Dedifferentiated amniotic fluid mesenchymal stem cell (primary cell): ENCODE measurements around the gene IFT81.
A peak's percentile ranks its signal among the peaks of the same experiment; 100 is the strongest.
"Not testable (repeated sequence)": the region's sequence is repeated elsewhere in the genome, so short reads cannot be mapped to it uniquely, and the experiment has no call there.

Experiments used
- DNase-seq: peaks from one replicate; pipeline ENCODE4 v3.0.0-alpha.2; 2016; ENCODE audit errors: extremely low spot score

Gene IFT81, protein sequence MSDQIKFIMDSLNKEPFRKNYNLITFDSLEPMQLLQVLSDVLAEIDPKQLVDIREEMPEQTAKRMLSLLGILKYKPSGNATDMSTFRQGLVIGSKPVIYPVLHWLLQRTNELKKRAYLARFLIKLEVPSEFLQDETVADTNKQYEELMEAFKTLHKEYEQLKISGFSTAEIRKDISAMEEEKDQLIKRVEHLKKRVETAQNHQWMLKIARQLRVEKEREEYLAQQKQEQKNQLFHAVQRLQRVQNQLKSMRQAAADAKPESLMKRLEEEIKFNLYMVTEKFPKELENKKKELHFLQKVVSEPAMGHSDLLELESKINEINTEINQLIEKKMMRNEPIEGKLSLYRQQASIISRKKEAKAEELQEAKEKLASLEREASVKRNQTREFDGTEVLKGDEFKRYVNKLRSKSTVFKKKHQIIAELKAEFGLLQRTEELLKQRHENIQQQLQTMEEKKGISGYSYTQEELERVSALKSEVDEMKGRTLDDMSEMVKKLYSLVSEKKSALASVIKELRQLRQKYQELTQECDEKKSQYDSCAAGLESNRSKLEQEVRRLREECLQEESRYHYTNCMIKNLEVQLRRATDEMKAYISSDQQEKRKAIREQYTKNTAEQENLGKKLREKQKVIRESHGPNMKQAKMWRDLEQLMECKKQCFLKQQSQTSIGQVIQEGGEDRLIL

GRCh38 chr12:110124269-110124995 lies at the start of gene IFT81:
TSS of gene IFT81 (plus strand) at chr12:110124357. CDS start at chr12:110127381, 3,024 bp downstream.
- DNase-seq, result peak; percentile 95

DNA sequence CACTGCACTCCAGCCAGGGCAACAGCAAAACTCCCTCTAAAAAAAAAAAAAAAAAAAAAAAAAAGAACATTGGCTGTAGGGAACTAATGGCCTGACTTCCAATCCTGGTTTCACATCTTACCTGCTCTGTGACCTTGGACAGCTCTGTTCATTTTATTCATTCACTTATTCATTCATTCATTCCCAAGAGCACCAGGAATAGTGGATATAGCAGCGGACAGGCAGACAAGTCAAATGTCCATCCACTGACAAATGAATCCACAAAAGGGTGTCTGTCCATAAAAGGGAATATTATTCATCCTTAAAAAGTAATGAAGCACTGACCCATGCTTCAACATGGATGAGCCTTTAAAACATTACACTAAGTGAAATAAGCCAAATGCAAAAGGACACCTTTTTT lies 48.3 kb upstream of the IFT81 start:
- DNase-seq, result no peak

- DNase-seq, result no peak
These were observed 46.4 kb upstream of the IFT81 start for GRCh38 chr12:110077800-110078199.

DNA sequence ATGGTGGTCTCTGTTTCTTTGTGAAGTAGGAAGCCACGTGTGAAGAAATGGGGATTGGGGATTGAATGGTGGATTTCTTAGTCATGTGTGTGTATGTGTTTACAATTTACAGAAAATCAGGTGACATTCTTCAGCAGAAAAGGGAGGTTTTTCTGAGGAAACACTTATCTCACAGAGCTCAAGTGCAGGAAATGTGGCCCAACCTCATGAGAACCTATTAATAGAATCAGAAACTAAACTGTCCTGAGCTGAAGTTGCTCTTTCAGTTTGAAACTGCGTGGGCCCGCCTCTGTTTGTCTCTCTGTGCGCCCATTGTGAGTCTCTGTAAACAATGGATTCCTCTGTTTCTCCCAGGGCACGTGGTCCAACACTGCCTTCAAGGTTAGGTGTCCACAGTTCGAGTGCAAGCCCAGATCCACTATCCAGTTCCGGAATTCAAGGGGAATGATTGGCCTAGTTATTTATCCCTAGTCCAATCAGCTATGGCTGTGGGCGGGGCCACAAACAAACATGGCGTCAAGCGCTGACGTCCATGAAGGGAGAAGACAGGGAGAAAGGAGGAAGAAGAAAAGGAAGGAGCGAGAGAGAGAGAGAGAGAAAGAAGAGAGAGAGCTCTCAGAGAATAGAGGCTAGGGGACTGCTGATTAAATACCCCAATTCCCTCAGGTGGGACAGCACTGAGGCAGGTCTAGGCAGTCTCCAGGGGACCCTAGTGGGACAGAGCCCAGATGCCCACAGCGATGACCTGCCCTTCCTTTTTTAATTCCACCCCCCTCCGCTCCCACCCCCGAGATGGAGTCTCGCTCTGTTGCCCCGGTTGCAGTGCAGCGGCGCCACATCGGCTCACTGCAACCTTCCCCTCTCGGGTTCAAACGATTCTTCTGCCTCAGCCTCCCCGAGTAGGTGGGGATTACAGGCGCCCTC lies 44.4 kb upstream of the IFT81 start:
- no peak for DNase-seq

DNA sequence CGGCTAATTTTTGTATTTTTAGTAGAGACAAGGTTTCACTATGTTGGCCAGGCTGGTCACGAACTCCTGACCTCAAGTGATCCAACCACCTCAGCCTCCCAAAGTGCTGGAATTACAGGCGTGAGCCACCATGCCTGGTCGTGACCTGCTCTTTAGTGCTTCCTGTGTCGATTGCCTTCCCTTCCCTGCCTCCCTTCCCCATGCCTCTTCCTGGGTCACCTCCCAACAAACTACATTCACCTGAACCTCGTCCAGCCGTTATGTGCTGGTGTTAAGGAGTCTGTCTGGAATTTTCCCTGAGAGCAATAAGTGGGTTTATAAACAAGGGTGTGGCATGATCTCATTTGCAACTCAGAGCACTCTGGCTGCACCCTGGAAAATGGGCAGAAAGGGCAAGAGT lies 43.7 kb upstream of the IFT81 start:
- DNase-seq, result no peak

DNA sequence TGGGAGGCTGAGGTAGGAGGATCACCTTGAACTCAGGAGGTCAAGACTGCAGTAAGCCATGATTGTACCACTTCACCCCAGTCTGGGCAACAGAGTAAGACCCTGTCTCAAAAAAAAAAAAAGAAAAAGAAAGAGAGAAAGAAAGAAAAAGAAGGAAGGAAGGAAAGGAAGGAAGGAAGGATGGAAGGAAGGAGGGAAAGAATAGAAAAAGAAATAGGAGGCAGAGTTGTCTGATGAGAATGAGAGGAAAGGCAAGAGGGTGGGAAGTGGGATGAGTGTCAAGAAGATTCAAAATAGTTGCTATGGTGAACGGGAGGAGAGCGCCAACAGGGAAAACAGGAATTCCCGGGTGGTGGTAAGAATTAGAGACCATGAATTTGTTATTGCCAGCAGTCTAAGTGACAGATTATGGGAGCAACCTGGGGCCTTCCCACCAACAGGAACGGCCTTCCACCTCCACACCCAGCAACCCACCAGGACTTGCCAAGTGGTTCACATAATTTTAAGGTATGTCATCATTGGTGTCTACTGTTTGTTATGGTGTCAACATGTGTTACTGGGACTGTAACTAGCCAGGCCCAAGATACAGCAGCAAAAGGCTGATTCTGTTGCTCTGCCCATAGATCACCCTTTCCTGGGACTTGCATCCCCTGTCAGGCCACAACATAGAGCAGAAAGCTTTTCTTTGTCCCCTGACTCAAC lies 39.7 kb upstream of the IFT81 start:
- no peak for DNase-seq

DNA sequence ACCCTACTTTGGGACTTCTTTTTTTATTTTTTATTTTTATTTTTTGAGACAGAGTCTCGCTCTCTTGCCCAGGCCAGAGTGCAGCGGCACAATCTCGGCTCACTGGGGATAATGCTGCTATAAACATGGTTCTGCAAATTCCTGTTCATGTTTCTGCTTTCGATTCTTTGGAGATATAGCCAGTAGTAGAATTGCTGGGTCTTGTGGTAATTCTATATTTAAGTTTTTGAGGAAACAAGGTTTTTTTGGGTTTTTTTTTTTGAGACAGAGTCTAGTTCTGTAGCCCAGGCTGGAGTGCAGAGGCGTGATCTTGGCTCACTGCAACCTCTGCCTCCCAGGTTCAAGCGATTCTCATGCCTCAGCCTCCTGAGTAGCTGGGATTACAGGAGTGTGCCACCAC lies 35.9 kb upstream of the IFT81 start:
- DNase-seq, result not testable (repeated sequence)

GRCh38 chr12:110088936-110089335 lies 35.2 kb upstream of the IFT81 start:
- no peak for DNase-seq

DNA sequence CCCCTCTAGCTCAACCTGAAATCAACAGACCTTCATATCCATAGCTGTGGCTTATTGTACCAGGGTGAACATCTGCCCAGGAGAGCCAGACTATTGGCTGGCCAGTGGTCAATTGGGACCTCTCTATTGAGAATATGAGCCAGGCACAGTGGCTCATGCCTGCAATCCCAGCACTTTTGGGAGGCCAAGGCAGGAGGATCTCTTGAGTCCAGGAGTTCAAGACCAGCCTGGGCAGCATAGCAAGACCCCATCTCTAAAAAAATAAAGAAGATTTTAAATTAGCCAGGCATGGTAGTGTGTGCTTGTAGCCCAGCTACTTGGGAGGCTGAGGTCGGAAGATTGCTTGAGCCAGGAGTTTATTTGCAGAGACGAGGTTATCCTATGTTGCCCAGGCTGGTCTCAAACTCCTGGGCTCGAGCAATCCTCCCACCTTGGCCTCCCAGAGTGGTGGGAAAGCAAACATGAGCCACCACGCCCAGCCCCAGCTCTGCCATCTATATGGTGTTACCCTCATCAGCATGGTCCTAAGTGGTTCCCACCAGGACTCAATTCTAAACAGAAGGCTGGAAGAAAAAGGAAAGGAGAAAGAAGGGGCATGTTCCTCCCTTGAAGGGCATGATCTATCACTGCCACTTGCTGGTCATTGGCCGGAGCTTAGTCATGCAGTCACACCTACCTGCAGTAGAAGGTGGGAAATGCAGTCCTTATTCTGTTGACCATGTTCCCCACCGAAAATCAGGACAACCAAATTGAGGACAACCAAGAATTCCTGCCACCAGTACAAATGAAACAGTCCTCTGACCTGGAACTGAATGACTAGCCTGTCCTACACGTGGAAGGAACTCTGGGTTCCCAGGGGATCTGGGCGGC lies 33.7 kb upstream of the IFT81 start:
- no peak for DNase-seq

GRCh38 chr12:110091136-110091711 lies 32.9 kb upstream of the IFT81 start:
- no peak for DNase-seq

- DNase-seq, result no peak
These were observed 30.4 kb upstream of the IFT81 start for GRCh38 chr12:110093631-110094311.

GRCh38 chr12:110100315-110100970 lies 23.7 kb upstream of the IFT81 start:
- peak; percentile 85 for DNase-seq

DNA sequence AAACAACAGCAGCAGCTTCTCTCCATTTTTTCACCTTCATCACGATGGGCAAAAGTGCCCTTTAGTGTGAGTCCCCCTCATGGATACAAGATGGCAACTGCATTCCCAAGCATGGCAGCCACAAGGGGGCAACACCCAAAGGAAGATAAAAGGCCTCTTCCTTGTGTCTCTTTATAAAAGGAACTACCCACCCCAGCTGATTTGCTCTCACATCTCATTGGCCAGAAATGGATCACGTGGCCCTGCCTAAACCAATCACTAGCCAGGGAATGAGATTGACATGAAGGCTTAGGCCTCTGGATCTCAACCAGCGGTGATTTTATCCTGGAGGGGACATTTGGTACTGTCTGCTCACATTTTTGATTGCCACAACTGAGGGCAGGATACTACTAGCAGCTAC lies 21.9 kb upstream of the IFT81 start:
- no peak for DNase-seq

GRCh38 chr12:110104188-110105094 lies 19.7 kb upstream of the IFT81 start:
- no peak for DNase-seq

DNA sequence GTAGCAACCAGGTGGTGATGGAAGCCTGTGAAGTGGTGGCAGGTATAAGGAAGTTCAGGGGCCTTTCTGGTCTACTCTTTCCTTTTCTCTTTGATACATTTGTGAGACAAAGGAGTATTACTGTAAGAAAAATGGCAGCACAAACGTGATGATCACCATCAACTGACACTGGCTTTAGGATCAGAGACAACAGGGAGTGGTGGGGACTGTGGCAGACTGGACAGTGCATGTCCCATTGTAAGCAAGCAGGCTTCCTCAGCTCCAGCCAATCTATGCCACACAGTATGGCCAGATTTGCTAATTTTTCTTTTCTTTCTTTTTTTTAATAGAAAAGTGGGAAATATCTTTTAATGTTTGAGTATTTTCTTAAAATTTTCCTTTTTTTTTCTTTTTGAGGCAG lies 19.0 kb upstream of the IFT81 start:
- no peak for DNase-seq

GRCh38 chr12:110105986-110106385 lies 18.2 kb upstream of the IFT81 start:
- DNase-seq, result no peak
